Right renal pelvis (tissue), 4 donors: Measurements from ENCODE around the gene ROR2. TPM values are rescaled to one million over a fixed set of nuclear protein-coding genes. Genes with fewer than 3 reads are reported as not detected.
A peak's percentile ranks its signal among the peaks of the same experiment; 100 is the strongest.

ENCODE experiments used
- DNase-seq, 4 donors: peaks; one replicate each; pipeline ENCODE4 v3.0.0-alpha.2; 2013; ENCODE audit warnings: low read depth in 4 of 4, low spot score in 3 of 4, missing footprints in 1 of 4
- polyA plus RNA-seq, 4 donors: library from polyadenylated mRNA; unstranded; fragments of 120-200 nt; gene quantifications; one replicate each; pipeline ENCODE4 v1.2.1, GENCODE V29; 2013; ENCODE audit not compliant: insufficient read length in 4 of 4

Gene ROR2
- polyA plus RNA-seq, 4 donors = 14.6 to 19.1 (median 17.7) TPM

- DNase-seq = no peak
These were observed 167.3 kb downstream of the ROR2 start for GRCh38 chr9:91782708-91783214.

- no peak for DNase-seq
These were observed 168.1 kb downstream of the ROR2 start for GRCh38 chr9:91781906-91782305.

GRCh38 chr9:91781116-91781515 is 168.9 kb downstream of the ROR2 start:
- no peak for DNase-seq

GRCh38 chr9:91778031-91778430 is 172.0 kb downstream of the ROR2 start:
- DNase-seq = no peak

GRCh38 chr9:91777292-91777830 is 172.7 kb downstream of the ROR2 start:
- DNase-seq = no peak

GRCh38 chr9:91776409-91777291 is 173.4 kb downstream of the ROR2 start:
- no peak for DNase-seq

- DNase-seq = no peak
These were observed 174.4 kb downstream of the ROR2 start for GRCh38 chr9:91775708-91776028.

GRCh38 chr9:91775011-91775707 is 174.9 kb downstream of the ROR2 start:
- DNase-seq = peak in 2 of 4 donors; percentile 50 to 52

GRCh38 chr9:91773156-91773555 is 176.9 kb downstream of the ROR2 start:
- DNase-seq = no peak

GRCh38 chr9:91771864-91772263 is 178.2 kb downstream of the ROR2 start:
- no peak for DNase-seq

GRCh38 chr9:91771027-91771426 is 179.0 kb downstream of the ROR2 start:
- no peak for DNase-seq

- DNase-seq = no peak
These were observed 179.8 kb downstream of the ROR2 start for GRCh38 chr9:91770229-91770628.

GRCh38 chr9:91768977-91769916 is 180.8 kb downstream of the ROR2 start:
- DNase-seq = no peak

- DNase-seq = no peak
These were observed 181.5 kb downstream of the ROR2 start for GRCh38 chr9:91768507-91768906.

- DNase-seq = no peak
These were observed 183.5 kb downstream of the ROR2 start for GRCh38 chr9:91766315-91767069.

- DNase-seq = no peak
These were observed 184.7 kb downstream of the ROR2 start for GRCh38 chr9:91765296-91765695.

- DNase-seq = no peak
These were observed 185.4 kb downstream of the ROR2 start for GRCh38 chr9:91764661-91765060.

GRCh38 chr9:91761362-91761761 is 188.7 kb downstream of the ROR2 start:
- DNase-seq = no peak

- DNase-seq = no peak
These were observed 189.1 kb downstream of the ROR2 start for GRCh38 chr9:91760906-91761305.

GRCh38 chr9:91758491-91758981 is 191.5 kb downstream of the ROR2 start:
- DNase-seq = no peak
